HCT116 (cell line): Measurements from ENCODE around the gene AGRP. TPM values are rescaled to one million over a fixed set of nuclear protein-coding genes. Genes with fewer than 3 reads are reported as not detected.

ENCODE experiments used
- ATAC-seq: fragments of 200-7000 bp; cut with Tn5 transposase; 2 replicates; pipeline ENCODE4 v1.9.1; 2020; ENCODE audit warnings: mild to moderate bottlenecking, moderate library complexity
- BruUV-seq: library from RNA; stranded (reverse); fragments of 400-500 nt; replicated peaks from 2 replicates; lab custom pipeline; 2021; lab: Mats Ljungman, UMichigan
- CTCF ChIA-PET: fragments of 300-600 bp; sonication (Branson Sonifier 250); formaldehyde crosslinking; loops from one replicate; lab custom pipeline; 2021; ENCODE audit warnings: antibody characterized with exemption; lab: Charles Lee
- POLR2A ChIA-PET: fragments of 300-600, 350-600 bp; sonication (Branson Sonifier 250); formaldehyde crosslinking; loops from one replicate; lab custom pipeline; 2021; ENCODE audit warnings: antibody characterized with exemption; lab: Charles Lee
- RAD21 ChIA-PET, 2 experiments: fragments of 300-600 bp; sonication (Branson Sonifier 250); formaldehyde crosslinking; loops; one replicate each; lab custom pipeline; 2023; ENCODE audit warnings: low total read pairs in 2 of 2; ENCODE audit not compliant: uncharacterized antibody in 2 of 2, unreplicated experiment in 2 of 2, low non-redundant PET in 1 of 2; lab: Charles Lee
- DNase-seq: peaks from one replicate; pipeline ENCODE4 v3.0.0-alpha.2; 2010; ENCODE audit warnings: low read depth, low spot score
- H2AFZ ChIP-seq: fragments of 200-600 bp; shearing (Covaris generic), sonication (generic); 2 replicates; pipeline ENCODE4 v1.6.1; 2017; ENCODE audit warnings: low read depth, mixed run types, mixed read lengths, antibody characterized with exemption, low read length; ENCODE audit not compliant: poor library complexity, severe bottlenecking
- H3K27ac ChIP-seq: 2 replicates; pipeline ENCODE4 v1.5.1; 2012; ENCODE audit warnings: low read depth, low read length
- H3K27me3 ChIP-seq: fragments of 200-600 bp; sonication (generic); 2 replicates; pipeline ENCODE4 v1.6.1; 2016; ENCODE audit warnings: mixed run types, low read length, mixed read lengths; ENCODE audit not compliant: insufficient read depth
- H3K36me3 ChIP-seq, 2 experiments: fragments of 200-500 bp in 1 of 2; fragments of 200-600 bp in 1 of 2; sonication (Bioruptor generic) in 1 of 2; sonication (generic) in 1 of 2; 2 replicates each; pipeline versions ENCODE4 v1.5.1 to v1.6.1; 2014 to 2016; ENCODE audit warnings: low read length in 2 of 2, inconsistent platforms in 1 of 2, mixed read lengths in 1 of 2, mixed run types in 1 of 2; ENCODE audit not compliant: insufficient read depth in 2 of 2, control insufficient read depth in 1 of 2
- H3K4me1 ChIP-seq, 2 experiments: fragments of 200-600 bp in 1 of 2; sonication (generic) in 1 of 2; 2 replicates each; pipeline versions ENCODE4 v1.5.1 to v1.6.1; 2012 to 2017; ENCODE audit warnings: low read length in 2 of 2, inconsistent platforms in 1 of 2, mild to moderate bottlenecking in 1 of 2, mixed read lengths in 1 of 2, mixed run types in 1 of 2, moderate library complexity in 1 of 2; ENCODE audit not compliant: insufficient read depth in 2 of 2, control insufficient read depth in 1 of 2
- H3K4me2 ChIP-seq: fragments of 200-600 bp; sonication (generic); 2 replicates; pipeline ENCODE4 v1.6.1; 2017; ENCODE audit warnings: mixed run types, low read length, mixed read lengths
- H3K4me3 ChIP-seq, 2 experiments: fragments of 200-600 bp in 1 of 2; sonication (generic) in 1 of 2; replicated peaks in 1 of 2; 2 replicates each; pipeline ENCODE4 v1.5.1; 2011 to 2016; ENCODE audit warnings: low read length in 2 of 2, control low read depth in 1 of 2, low read depth in 1 of 2, mild to moderate bottlenecking in 1 of 2, mixed read lengths in 1 of 2, mixed run types in 1 of 2
- H3K79me2 ChIP-seq: fragments of 200-600 bp; sonication (generic); 2 replicates; pipeline ENCODE4 v1.6.1; 2017; ENCODE audit warnings: mild to moderate bottlenecking, mixed run types, low read length, moderate library complexity, mixed read lengths; ENCODE audit not compliant: insufficient read depth
- H3K9ac ChIP-seq: fragments of 200-600 bp; sonication (generic); 2 replicates; pipeline ENCODE4 v1.6.1; 2016; ENCODE audit warnings: low read length, mixed read lengths
- H3K9me2 ChIP-seq: fragments of 200-600 bp; sonication (generic), shearing (Covaris generic); 2 replicates; pipeline ENCODE4 v1.6.1; 2017; ENCODE audit warnings: mixed run types, mild to moderate bottlenecking, moderate library complexity; ENCODE audit not compliant: insufficient read depth
- H3K9me3 ChIP-seq, 2 experiments: fragments of 200-500 bp in 1 of 2; fragments of 200-600 bp in 1 of 2; sonication (Bioruptor generic) in 1 of 2; sonication (generic) in 1 of 2; 2 replicates each; pipeline ENCODE4 v1.6.1; 2014 to 2017; ENCODE audit warnings: low read length in 2 of 2, mixed read lengths in 2 of 2, inconsistent platforms in 1 of 2, low read depth in 1 of 2, mild to moderate bottlenecking in 1 of 2, mixed run types in 1 of 2, moderate library complexity in 1 of 2; ENCODE audit not compliant: control insufficient read depth in 1 of 2, insufficient read depth in 1 of 2
- H4K20me1 ChIP-seq: fragments of 200-600 bp; sonication (generic), shearing (Covaris generic); 2 replicates; pipeline ENCODE4 v1.6.1; 2017; ENCODE audit warnings: mixed run types, mild to moderate bottlenecking, moderate library complexity; ENCODE audit not compliant: insufficient read depth
- CBX3 ChIP-seq: IDR thresholded peaks from 2 replicates; pipeline ENCODE4 v1.6.1; 2012; ENCODE audit warnings: low read depth
- CEBPB ChIP-seq: IDR thresholded peaks from 2 replicates; pipeline ENCODE4 v1.6.1; 2012; ENCODE audit warnings: low read depth
- EGR1 ChIP-seq: IDR thresholded peaks from 2 replicates; pipeline ENCODE4 v1.6.1; 2012; ENCODE audit warnings: low read depth
- EZH2phosphoT487 ChIP-seq: fragments of 200-600 bp; IDR thresholded peaks from 2 replicates; pipeline ENCODE4 v1.6.1; 2018; ENCODE audit warnings: antibody characterized with exemption, borderline replicate concordance
- FOSL1 ChIP-seq: IDR thresholded peaks from 2 replicates; pipeline ENCODE4 v1.6.1; 2012; ENCODE audit warnings: low read depth
- JUND ChIP-seq: IDR thresholded peaks from 2 replicates; pipeline ENCODE4 v1.6.1; 2012
- POLR2A ChIP-seq: IDR thresholded peaks from 2 replicates; pipeline ENCODE4 v1.7.0; 2011; ENCODE audit warnings: borderline replicate concordance; ENCODE audit not compliant: insufficient read depth, insufficient read length; ENCODE audit errors: extremely low read depth
- RAD21 ChIP-seq: IDR thresholded peaks from 2 replicates; pipeline ENCODE4 v1.6.1; 2012; ENCODE audit warnings: low read depth, mild to moderate bottlenecking
- SIN3A ChIP-seq: IDR thresholded peaks from 2 replicates; pipeline ENCODE4 v1.6.1; 2012; ENCODE audit warnings: low read depth
- SP1 ChIP-seq: IDR thresholded peaks from 2 replicates; pipeline ENCODE4 v1.6.1; 2012; ENCODE audit warnings: low read depth
- SRF ChIP-seq: IDR thresholded peaks from 2 replicates; pipeline ENCODE4 v1.6.1; 2012; ENCODE audit warnings: low read depth
- intact Hi-C: fragments of 100-400 bp; cut with micrococcal nuclease; formaldehyde crosslinking; loops from 2 replicates; pipeline ENCODE4 v1.10.0; 2022
- total RNA-seq: library from RNA; stranded (reverse); gene quantifications from one replicate; pipeline ENCODE4 v1.2.1, GENCODE V29; 2021; ENCODE audit not compliant: unreplicated experiment
- TF ChIP-seq, protein P1 (sequence below): IDR thresholded peaks from 2 replicates; pipeline ENCODE4 v1.6.1; 2012
- TF ChIP-seq, protein P2 (sequence below), 3 experiments: fragments of 200-600 bp in 1 of 3; sonication (generic) in 1 of 3; IDR thresholded peaks in 2 of 3; conservative IDR thresholded peaks in 1 of 3; 2 replicates each; pipeline ENCODE4 v1.5.1; 2012 to 2017; ENCODE audit warnings: low read depth in 2 of 3, low read length in 2 of 3, antibody characterized with exemption in 1 of 3, borderline replicate concordance in 1 of 3, control low read depth in 1 of 3, mild to moderate bottlenecking in 1 of 3, mixed read lengths in 1 of 3, mixed run types in 1 of 3, moderate library complexity in 1 of 3; ENCODE audit not compliant: insufficient read depth in 1 of 3
- TF ChIP-seq, protein P3 (sequence below): IDR thresholded peaks from 2 replicates; pipeline ENCODE4 v1.6.1; 2012; ENCODE audit warnings: low read depth
- TF ChIP-seq, protein P4 (sequence below): IDR thresholded peaks from 2 replicates; pipeline ENCODE4 v1.6.1; 2012
- TF ChIP-seq, protein P5 (sequence below): IDR thresholded peaks from 2 replicates; pipeline ENCODE4 v1.6.1; 2011; ENCODE audit warnings: mild to moderate bottlenecking, low read length, moderate library complexity; ENCODE audit not compliant: insufficient replicate concordance; ENCODE audit errors: extremely low read depth

The AGRP gene
- total RNA-seq, 1 experiment from 2014 or later = not detected

DNA sequence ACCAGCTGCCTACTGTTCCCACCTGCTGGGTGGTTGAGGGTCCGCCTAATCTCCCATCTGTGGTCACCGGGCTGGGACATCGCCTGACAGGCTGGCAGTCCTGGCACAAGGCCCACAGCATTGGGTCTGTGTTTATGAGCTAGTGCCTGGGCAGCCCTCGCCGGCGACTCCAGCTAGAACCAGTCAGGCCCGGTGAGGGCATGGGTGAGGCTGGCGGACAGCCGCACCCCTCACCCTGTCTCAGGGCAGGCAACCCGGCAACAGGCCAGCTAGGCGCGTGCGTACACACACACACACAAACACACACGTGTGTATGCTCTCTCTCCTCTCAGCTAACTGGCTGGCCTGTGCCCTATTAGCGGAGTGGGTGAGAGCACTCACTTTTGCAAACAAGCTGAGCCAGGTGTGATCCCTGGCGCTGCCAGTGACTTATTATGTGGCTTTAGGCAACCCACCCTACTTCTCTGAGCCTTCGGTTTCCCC is 42.0 kb downstream of the AGRP start:
- RAD21 ChIA-PET = no interaction called here

More for the DNA sequence above, 42.0 kb downstream of the AGRP start:
- CTCF ChIA-PET = interaction anchor here (0.8 to 1.9 kb wide), 2 partner anchors 10 to 13 kb away, joined by 3 to 5 read pairs; partner anchors contain the start of gene HSD11B2
- H3K9ac ChIP-seq = no peak overlapping the region
- no peak overlapping the region for H3K4me3 ChIP-seq
- no peak for DNase-seq
- no peaks in the 10 kb centered on the region for H3K9me3 ChIP-seq
- H3K9me2 ChIP-seq = no peaks in the 10 kb centered on the region
- intact Hi-C loops = no loop called here
- TF ChIP-seq JUND = no peak
- TF ChIP-seq, protein P1, sequence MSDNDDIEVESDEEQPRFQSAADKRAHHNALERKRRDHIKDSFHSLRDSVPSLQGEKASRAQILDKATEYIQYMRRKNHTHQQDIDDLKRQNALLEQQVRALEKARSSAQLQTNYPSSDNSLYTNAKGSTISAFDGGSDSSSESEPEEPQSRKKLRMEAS = no peak
- TF ChIP-seq, protein P2, sequence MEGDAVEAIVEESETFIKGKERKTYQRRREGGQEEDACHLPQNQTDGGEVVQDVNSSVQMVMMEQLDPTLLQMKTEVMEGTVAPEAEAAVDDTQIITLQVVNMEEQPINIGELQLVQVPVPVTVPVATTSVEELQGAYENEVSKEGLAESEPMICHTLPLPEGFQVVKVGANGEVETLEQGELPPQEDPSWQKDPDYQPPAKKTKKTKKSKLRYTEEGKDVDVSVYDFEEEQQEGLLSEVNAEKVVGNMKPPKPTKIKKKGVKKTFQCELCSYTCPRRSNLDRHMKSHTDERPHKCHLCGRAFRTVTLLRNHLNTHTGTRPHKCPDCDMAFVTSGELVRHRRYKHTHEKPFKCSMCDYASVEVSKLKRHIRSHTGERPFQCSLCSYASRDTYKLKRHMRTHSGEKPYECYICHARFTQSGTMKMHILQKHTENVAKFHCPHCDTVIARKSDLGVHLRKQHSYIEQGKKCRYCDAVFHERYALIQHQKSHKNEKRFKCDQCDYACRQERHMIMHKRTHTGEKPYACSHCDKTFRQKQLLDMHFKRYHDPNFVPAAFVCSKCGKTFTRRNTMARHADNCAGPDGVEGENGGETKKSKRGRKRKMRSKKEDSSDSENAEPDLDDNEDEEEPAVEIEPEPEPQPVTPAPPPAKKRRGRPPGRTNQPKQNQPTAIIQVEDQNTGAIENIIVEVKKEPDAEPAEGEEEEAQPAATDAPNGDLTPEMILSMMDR (IDR thresholded peaks at IDR 0.05 in 2 of 3, conservative IDR thresholded peaks at IDR 0.05 in 1 of 3; ENCODE audit: borderline replicate concordance in 1 of 3, insufficient read depth in 1 of 3, low read depth in 2 of 3, low read length in 2 of 3) = no peak
- no peak for TF ChIP-seq SIN3A
- TF ChIP-seq EZH2phosphoT487 = no peak
- TF ChIP-seq, protein P3, sequence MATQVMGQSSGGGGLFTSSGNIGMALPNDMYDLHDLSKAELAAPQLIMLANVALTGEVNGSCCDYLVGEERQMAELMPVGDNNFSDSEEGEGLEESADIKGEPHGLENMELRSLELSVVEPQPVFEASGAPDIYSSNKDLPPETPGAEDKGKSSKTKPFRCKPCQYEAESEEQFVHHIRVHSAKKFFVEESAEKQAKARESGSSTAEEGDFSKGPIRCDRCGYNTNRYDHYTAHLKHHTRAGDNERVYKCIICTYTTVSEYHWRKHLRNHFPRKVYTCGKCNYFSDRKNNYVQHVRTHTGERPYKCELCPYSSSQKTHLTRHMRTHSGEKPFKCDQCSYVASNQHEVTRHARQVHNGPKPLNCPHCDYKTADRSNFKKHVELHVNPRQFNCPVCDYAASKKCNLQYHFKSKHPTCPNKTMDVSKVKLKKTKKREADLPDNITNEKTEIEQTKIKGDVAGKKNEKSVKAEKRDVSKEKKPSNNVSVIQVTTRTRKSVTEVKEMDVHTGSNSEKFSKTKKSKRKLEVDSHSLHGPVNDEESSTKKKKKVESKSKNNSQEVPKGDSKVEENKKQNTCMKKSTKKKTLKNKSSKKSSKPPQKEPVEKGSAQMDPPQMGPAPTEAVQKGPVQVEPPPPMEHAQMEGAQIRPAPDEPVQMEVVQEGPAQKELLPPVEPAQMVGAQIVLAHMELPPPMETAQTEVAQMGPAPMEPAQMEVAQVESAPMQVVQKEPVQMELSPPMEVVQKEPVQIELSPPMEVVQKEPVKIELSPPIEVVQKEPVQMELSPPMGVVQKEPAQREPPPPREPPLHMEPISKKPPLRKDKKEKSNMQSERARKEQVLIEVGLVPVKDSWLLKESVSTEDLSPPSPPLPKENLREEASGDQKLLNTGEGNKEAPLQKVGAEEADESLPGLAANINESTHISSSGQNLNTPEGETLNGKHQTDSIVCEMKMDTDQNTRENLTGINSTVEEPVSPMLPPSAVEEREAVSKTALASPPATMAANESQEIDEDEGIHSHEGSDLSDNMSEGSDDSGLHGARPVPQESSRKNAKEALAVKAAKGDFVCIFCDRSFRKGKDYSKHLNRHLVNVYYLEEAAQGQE = no peak
- no peak for TF ChIP-seq FOSL1
- TF ChIP-seq SP1 = no peak
- no peak for TF ChIP-seq POLR2A
- no peak for TF ChIP-seq SRF
- no peak for TF ChIP-seq EGR1
- TF ChIP-seq RAD21 = no peak
- TF ChIP-seq CBX3 = no peak
- TF ChIP-seq, protein P4, sequence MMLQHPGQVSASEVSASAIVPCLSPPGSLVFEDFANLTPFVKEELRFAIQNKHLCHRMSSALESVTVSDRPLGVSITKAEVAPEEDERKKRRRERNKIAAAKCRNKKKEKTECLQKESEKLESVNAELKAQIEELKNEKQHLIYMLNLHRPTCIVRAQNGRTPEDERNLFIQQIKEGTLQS = no peak
- TF ChIP-seq, protein P5, sequence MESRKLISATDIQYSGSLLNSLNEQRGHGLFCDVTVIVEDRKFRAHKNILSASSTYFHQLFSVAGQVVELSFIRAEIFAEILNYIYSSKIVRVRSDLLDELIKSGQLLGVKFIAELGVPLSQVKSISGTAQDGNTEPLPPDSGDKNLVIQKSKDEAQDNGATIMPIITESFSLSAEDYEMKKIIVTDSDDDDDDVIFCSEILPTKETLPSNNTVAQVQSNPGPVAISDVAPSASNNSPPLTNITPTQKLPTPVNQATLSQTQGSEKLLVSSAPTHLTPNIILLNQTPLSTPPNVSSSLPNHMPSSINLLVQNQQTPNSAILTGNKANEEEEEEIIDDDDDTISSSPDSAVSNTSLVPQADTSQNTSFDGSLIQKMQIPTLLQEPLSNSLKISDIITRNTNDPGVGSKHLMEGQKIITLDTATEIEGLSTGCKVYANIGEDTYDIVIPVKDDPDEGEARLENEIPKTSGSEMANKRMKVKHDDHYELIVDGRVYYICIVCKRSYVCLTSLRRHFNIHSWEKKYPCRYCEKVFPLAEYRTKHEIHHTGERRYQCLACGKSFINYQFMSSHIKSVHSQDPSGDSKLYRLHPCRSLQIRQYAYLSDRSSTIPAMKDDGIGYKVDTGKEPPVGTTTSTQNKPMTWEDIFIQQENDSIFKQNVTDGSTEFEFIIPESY = no peak
- no peak for TF ChIP-seq CEBPB
- peaks cover 0 to 7% of the 10 kb centered on the region in 2 experiments; a peak in 1 of 4 replicates for H3K36me3 ChIP-seq
- no peaks in the 10 kb centered on the region for H3K79me2 ChIP-seq
- BruUV-seq = no TSS peak
- H3K27ac ChIP-seq = no peak overlapping the region
- POLR2A ChIA-PET = no interaction called here
- ATAC-seq = no peak
- H3K4me2 ChIP-seq = no peak overlapping the region
- H4K20me1 ChIP-seq = no peaks in the 10 kb centered on the region
- no peaks in the 10 kb centered on the region for H3K27me3 ChIP-seq
- H2AFZ ChIP-seq = no peak overlapping the region
- H3K4me1 ChIP-seq = no peaks in the 10 kb centered on the region
